OCI-LY1 (cell line): ENCODE results near the gene MC5R.

Experiments used
- H2AFZ ChIP-seq: fragments of 200-600 bp; sonication (generic), shearing (Covaris generic); 2 replicates; pipeline ENCODE4 v1.6.0; 2014; ENCODE audit warnings: antibody characterized with exemption, mild to moderate bottlenecking, low read length
- H3F3A ChIP-seq: fragments of 200-600 bp; sonication (generic), shearing (Covaris generic); 2 replicates; pipeline ENCODE4 v1.6.0; 2014; ENCODE audit warnings: mild to moderate bottlenecking, antibody characterized with exemption, low read length, moderate library complexity; ENCODE audit not compliant: insufficient read depth
- H3K27ac ChIP-seq: fragments of 200-600 bp; sonication (generic); 2 replicates; pipeline ENCODE4 v1.5.1; 2014; ENCODE audit warnings: low read length, mixed run types, mild to moderate bottlenecking, low read depth; ENCODE audit not compliant: poor library complexity, severe bottlenecking
- H3K27me3 ChIP-seq: fragments of 200-600 bp; sonication (generic); 2 replicates; pipeline ENCODE4 v1.6.0; 2014; ENCODE audit warnings: antibody characterized with exemption, mild to moderate bottlenecking, low read length, moderate library complexity; ENCODE audit not compliant: insufficient read depth
- H3K36me3 ChIP-seq: fragments of 200-600 bp; sonication (generic); 2 replicates; pipeline ENCODE4 v1.6.1; 2014; ENCODE audit warnings: mild to moderate bottlenecking, antibody characterized with exemption, low read length, moderate library complexity, mixed read lengths; ENCODE audit not compliant: insufficient read depth
- H3K4me1 ChIP-seq: fragments of 200-600 bp; sonication (generic); 2 replicates; pipeline ENCODE4 v1.5.1; 2014; ENCODE audit warnings: mild to moderate bottlenecking, low read length, moderate library complexity; ENCODE audit not compliant: insufficient read depth, severe bottlenecking
- H3K4me2 ChIP-seq: fragments of 200-600 bp; sonication (generic), shearing (Covaris generic); 2 replicates; pipeline ENCODE4 v1.6.1; 2014; ENCODE audit warnings: low read length
- H3K4me3 ChIP-seq: fragments of 200-600 bp; sonication (generic); 2 replicates; pipeline ENCODE4 v1.5.1; 2014; ENCODE audit warnings: low read length, low read depth, mild to moderate bottlenecking, mixed read lengths; ENCODE audit not compliant: poor library complexity, severe bottlenecking
- H3K79me2 ChIP-seq: fragments of 200-600 bp; shearing (Covaris generic); 2 replicates; pipeline ENCODE4 v1.6.1; 2016; ENCODE audit warnings: mixed run types, low read length, mixed read lengths; ENCODE audit not compliant: insufficient read depth
- H3K9ac ChIP-seq: fragments of 200-600 bp; sonication (generic), shearing (Covaris generic); 2 replicates; pipeline ENCODE4 v1.6.1; 2014; ENCODE audit warnings: mild to moderate bottlenecking, low read length, mixed read lengths
- H3K9me2 ChIP-seq: fragments of 200-600 bp; sonication (generic), shearing (Covaris generic); 2 replicates; pipeline ENCODE4 v1.6.1; 2014; ENCODE audit warnings: low read depth, mild to moderate bottlenecking, low read length, mixed read lengths
- H3K9me3 ChIP-seq: fragments of 200-600 bp; shearing (Covaris generic); 2 replicates; pipeline ENCODE4 v1.6.1; 2014; ENCODE audit warnings: low read length, mixed read lengths
- H4K20me1 ChIP-seq: fragments of 200-600 bp; sonication (generic), shearing (Covaris generic); 2 replicates; pipeline ENCODE4 v1.6.0; 2016; ENCODE audit warnings: mild to moderate bottlenecking, low read length; ENCODE audit not compliant: insufficient read depth
- EZH2 ChIP-seq: fragments of 200-600 bp; sonication (generic), shearing (Covaris generic); IDR thresholded peaks from 2 replicates; pipeline ENCODE4 v1.8.0; 2017; ENCODE audit warnings: borderline replicate concordance, mixed run types, mild to moderate bottlenecking, antibody characterized with exemption, low read length, moderate library complexity, mixed read lengths
- TF ChIP-seq, protein P1 (sequence below): fragments of 200-600 bp; sonication (generic), shearing (Covaris generic); IDR thresholded peaks from 2 replicates; pipeline ENCODE4 v1.5.1; 2017; ENCODE audit warnings: mild to moderate bottlenecking, antibody characterized with exemption, low read length, moderate library complexity, mixed read lengths

The MC5R gene

DNA sequence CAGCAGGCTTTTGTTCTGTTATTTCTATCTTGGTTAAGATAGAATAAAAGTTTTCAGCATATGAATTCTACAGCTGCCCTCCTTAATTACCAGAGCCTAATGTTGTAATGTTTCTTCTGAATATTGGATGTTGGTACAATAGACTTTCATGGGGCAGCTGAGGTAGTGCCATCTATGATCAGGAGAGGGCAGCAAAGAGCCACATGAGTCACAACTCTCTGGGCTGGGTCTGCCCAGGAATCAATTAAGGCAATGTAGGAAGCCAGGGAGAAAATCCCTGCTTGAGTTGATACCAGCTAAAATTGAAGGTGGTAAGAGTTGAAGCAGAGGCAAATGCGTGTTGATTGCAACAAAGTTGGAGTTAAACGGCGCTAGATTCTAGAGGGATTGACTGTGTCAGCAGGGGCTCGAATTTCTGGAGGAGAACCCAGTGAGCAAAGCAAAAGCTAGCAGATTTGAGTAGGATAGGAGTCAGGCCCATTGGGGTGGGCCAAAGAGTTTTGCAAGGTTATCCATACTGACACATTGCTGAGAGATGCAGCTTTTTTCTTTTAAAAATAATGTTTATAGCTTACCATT is 10.6 kb upstream of the MC5R start:
- no peak overlapping the region for H3K9ac ChIP-seq
- H3K4me2 ChIP-seq: no peak overlapping the region
- peaks cover 11% of the 10 kb centered on the region; the same call in 1 of the 2 replicates for H3K27me3 ChIP-seq
- no peaks in the 10 kb centered on the region for H3K79me2 ChIP-seq
- no peaks in the 10 kb centered on the region for H3K36me3 ChIP-seq
- TF ChIP-seq, protein P1, sequence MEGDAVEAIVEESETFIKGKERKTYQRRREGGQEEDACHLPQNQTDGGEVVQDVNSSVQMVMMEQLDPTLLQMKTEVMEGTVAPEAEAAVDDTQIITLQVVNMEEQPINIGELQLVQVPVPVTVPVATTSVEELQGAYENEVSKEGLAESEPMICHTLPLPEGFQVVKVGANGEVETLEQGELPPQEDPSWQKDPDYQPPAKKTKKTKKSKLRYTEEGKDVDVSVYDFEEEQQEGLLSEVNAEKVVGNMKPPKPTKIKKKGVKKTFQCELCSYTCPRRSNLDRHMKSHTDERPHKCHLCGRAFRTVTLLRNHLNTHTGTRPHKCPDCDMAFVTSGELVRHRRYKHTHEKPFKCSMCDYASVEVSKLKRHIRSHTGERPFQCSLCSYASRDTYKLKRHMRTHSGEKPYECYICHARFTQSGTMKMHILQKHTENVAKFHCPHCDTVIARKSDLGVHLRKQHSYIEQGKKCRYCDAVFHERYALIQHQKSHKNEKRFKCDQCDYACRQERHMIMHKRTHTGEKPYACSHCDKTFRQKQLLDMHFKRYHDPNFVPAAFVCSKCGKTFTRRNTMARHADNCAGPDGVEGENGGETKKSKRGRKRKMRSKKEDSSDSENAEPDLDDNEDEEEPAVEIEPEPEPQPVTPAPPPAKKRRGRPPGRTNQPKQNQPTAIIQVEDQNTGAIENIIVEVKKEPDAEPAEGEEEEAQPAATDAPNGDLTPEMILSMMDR: peak; percentile 99
- no peak for TF ChIP-seq EZH2
- no peaks in the 10 kb centered on the region for H3F3A ChIP-seq
- no peak overlapping the region for H2AFZ ChIP-seq
- no peaks in the 10 kb centered on the region for H3K9me2 ChIP-seq
- H3K27ac ChIP-seq: no peak overlapping the region
- H3K9me3 ChIP-seq: no peaks in the 10 kb centered on the region
- no peaks in the 10 kb centered on the region for H3K4me1 ChIP-seq
- no peaks in the 10 kb centered on the region for H4K20me1 ChIP-seq
- no peak overlapping the region for H3K4me3 ChIP-seq

DNA sequence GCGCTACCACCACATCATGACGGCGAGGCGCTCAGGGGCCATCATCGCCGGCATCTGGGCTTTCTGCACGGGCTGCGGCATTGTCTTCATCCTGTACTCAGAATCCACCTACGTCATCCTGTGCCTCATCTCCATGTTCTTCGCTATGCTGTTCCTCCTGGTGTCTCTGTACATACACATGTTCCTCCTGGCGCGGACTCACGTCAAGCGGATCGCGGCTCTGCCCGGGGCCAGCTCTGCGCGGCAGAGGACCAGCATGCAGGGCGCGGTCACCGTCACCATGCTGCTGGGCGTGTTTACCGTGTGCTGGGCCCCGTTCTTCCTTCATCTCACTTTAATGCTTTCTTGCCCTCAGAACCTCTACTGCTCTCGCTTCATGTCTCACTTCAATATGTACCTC is 2.3 kb downstream of the MC5R start:
- H4K20me1 ChIP-seq: no peaks in the 10 kb centered on the region
- no peaks in the 10 kb centered on the region for H3K36me3 ChIP-seq
- H3K9me2 ChIP-seq: no peaks in the 10 kb centered on the region
- TF ChIP-seq EZH2: no peak
- TF ChIP-seq, protein P1: no peak
- H3K4me2 ChIP-seq: no peak overlapping the region
- H3K9me3 ChIP-seq: no peaks in the 10 kb centered on the region
- H2AFZ ChIP-seq: no peak overlapping the region
- no peaks in the 10 kb centered on the region for H3F3A ChIP-seq
- H3K27ac ChIP-seq: no peak overlapping the region
- no peak overlapping the region for H3K9ac ChIP-seq
- H3K4me1 ChIP-seq: peaks cover 4% of the 10 kb centered on the region
- peaks cover 7% of the 10 kb centered on the region; the same call in 1 of the 2 replicates for H3K27me3 ChIP-seq
- H3K4me3 ChIP-seq: no peak overlapping the region
- no peaks in the 10 kb centered on the region for H3K79me2 ChIP-seq

DNA sequence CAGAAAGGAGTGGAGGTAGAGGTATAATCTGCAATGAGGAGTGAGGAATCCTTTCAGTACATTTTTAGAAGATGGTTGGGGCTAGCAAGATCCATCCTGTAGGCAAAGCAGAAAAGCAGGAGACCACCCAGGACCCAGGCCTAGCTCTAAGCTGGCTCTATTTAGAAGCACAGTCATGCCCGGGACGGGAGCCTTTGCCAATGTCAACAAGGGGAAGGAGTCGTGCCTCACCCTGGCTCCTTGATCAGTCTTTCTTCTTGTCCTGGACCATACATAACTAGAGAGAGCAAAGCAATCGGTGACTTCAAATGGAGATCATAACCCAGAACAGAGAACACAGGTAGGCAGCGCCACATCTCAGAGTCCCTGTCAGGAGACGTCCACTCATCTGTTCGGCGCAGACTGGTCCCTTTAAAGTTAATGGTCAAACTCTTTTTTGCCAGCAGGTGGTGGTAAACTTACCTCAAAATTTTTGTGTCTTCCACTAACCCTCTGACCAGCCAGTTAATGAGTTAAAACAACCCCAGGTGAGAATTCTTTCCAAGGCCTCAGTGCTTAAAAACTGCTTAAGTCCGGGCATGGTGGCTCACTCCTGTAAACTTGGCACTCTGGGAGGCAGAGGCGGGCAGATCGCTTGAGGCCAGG is 8.0 kb downstream of the MC5R start:
- H3K9me3 ChIP-seq: no peaks in the 10 kb centered on the region

More for the DNA sequence above, 8.0 kb downstream of the MC5R start:
- no peak overlapping the region for H2AFZ ChIP-seq
- H3K36me3 ChIP-seq: no peaks in the 10 kb centered on the region
- TF ChIP-seq, protein P1: peak; percentile 58; the same call in 1 of the 2 replicates
- no peak for TF ChIP-seq EZH2
- H3K9me2 ChIP-seq: no peaks in the 10 kb centered on the region
- no peak overlapping the region for H3K4me3 ChIP-seq
- no peak overlapping the region for H3K27ac ChIP-seq
- H3K79me2 ChIP-seq: no peaks in the 10 kb centered on the region
- no peaks in the 10 kb centered on the region for H3K4me1 ChIP-seq
- H3F3A ChIP-seq: no peaks in the 10 kb centered on the region
- H3K9ac ChIP-seq: no peak overlapping the region
- H3K4me2 ChIP-seq: no peak overlapping the region
- H4K20me1 ChIP-seq: no peaks in the 10 kb centered on the region
- no peaks in the 10 kb centered on the region for H3K27me3 ChIP-seq
